GM10248 (cell line): ENCODE results near the gene MCF2L.

Experiments
- CTCF ChIA-PET: fragments of 300-600 bp; sonication (Branson Sonifier 250); formaldehyde crosslinking; extraction: SDS; loops from one replicate; lab custom pipeline; 2021; ENCODE audit warnings: antibody characterized with exemption; lab: Yijun Ruan, JAX
- POLR2A ChIA-PET: fragments of 350-650 bp; sonication (Branson Sonifier 250); formaldehyde crosslinking; extraction: SDS; loops from one replicate; lab custom pipeline; 2020; ENCODE audit warnings: antibody characterized with exemption; lab: Yijun Ruan, JAX
- DNase-seq: peaks from one replicate; pipeline ENCODE4 v3.0.0; 2012; ENCODE audit errors: extremely low spot score
- TF ChIP-seq, protein P1 (sequence below): IDR thresholded peaks from 2 replicates; pipeline ENCODE4 v1.5.1; 2012; ENCODE audit warnings: mild to moderate bottlenecking, low read depth; ENCODE audit errors: extremely low read depth, missing control alignments, control extremely low read depth

MCF2L gene

DNA sequence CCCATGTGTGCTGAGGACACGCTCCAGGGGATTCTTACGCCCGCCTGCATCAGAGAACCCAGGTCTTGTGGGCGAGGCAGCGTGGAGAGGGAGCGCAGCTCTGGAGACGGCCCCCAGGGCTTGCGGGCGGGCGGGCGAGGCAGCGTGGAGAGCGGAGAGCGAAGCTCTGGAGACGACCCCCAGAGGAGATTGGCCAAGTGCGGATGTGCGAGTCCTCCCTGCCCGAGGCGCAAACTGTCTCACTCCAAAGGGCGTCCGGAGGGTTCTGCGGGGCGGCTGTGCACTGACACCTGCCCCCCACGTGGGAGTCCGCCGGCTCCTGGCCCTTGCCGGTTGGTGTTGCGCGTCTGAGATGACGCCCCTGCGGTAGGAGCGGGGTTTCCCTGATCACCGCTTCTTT, 39.8 kb downstream of the MCF2L start:
- POLR2A ChIA-PET, result no interaction called here
- CTCF ChIA-PET, result no interaction called here
- TF ChIP-seq, protein P1, sequence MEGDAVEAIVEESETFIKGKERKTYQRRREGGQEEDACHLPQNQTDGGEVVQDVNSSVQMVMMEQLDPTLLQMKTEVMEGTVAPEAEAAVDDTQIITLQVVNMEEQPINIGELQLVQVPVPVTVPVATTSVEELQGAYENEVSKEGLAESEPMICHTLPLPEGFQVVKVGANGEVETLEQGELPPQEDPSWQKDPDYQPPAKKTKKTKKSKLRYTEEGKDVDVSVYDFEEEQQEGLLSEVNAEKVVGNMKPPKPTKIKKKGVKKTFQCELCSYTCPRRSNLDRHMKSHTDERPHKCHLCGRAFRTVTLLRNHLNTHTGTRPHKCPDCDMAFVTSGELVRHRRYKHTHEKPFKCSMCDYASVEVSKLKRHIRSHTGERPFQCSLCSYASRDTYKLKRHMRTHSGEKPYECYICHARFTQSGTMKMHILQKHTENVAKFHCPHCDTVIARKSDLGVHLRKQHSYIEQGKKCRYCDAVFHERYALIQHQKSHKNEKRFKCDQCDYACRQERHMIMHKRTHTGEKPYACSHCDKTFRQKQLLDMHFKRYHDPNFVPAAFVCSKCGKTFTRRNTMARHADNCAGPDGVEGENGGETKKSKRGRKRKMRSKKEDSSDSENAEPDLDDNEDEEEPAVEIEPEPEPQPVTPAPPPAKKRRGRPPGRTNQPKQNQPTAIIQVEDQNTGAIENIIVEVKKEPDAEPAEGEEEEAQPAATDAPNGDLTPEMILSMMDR, result no peak
- DNase-seq, result no peak

- ChIA-PET CTCF (no interaction called here), POLR2A (no interaction called here)
- DNase-seq, result no peak
- TF ChIP-seq, protein P1, result no peak
Measured at GRCh38 chr13:113009743-113010509, 40.9 kb downstream of the MCF2L start.

GRCh38 chr13:113010510-113010865, 41.5 kb downstream of the MCF2L start:
- TF ChIP-seq, protein P1, result no peak
- no peak for DNase-seq
- ChIA-PET CTCF (no interaction called here), POLR2A (no interaction called here)

- ChIA-PET POLR2A (no interaction called here), CTCF (no interaction called here)
- TF ChIP-seq, protein P1, result no peak
- no peak for DNase-seq
Measured at GRCh38 chr13:113013303-113013702, 44.3 kb downstream of the MCF2L start.

DNA sequence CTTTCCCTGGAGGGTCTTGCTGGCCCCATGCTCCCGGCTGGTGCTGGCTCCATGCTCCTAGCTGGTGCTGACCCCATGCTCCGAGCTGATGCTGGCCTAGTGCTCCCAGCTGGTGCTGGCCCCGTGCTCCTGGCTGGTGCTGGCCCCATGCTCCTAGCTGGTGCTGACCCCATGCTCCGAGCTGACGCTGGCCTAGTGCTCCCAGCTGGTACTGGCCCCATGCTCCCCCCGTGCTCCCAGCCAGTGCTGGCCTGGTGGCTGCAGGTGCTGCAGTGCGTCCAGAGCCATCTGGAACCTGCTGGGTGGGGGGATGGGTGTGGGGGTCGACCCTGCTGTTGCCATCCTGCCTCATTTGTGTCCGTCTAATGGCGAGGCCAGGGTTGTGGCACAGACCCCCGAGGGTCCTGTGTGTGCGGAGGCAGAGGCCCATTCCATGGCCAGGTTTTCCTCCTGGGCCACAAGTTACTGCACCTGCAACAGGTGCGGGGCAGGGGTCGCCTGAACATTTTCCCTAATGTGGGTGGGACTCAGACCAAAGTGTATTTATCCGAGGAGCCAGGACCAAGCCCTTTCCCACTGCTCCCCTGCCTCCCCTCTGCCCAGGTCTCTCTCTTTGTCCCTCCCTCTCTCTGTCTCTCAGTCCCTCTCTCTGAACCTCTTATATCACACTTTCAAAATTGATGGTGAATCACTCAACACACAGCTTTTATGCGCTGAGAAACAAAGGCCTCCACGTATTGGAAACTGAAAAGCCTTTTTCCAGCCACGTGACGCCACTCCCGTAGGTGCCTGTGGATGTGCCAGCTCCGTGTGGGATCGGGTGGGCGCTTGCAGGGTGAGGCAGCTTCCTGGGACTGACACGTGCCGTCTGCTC, 45.1 kb downstream of the MCF2L start:
- no peak for DNase-seq
- TF ChIP-seq, protein P1, result no peak
- POLR2A ChIA-PET, result no interaction called here
- CTCF ChIA-PET, result no interaction called here

GRCh38 chr13:113014752-113015745, 46.0 kb downstream of the MCF2L start:
- CTCF ChIA-PET, result no interaction called here
- POLR2A ChIA-PET, result no interaction called here
- no peak for DNase-seq

More at GRCh38 chr13:113014752-113015745, 46.0 kb downstream of the MCF2L start:
- TF ChIP-seq, protein P1, result no peak
